ENCODE results near the gene CENPN.

Gene CENPN

DNA sequence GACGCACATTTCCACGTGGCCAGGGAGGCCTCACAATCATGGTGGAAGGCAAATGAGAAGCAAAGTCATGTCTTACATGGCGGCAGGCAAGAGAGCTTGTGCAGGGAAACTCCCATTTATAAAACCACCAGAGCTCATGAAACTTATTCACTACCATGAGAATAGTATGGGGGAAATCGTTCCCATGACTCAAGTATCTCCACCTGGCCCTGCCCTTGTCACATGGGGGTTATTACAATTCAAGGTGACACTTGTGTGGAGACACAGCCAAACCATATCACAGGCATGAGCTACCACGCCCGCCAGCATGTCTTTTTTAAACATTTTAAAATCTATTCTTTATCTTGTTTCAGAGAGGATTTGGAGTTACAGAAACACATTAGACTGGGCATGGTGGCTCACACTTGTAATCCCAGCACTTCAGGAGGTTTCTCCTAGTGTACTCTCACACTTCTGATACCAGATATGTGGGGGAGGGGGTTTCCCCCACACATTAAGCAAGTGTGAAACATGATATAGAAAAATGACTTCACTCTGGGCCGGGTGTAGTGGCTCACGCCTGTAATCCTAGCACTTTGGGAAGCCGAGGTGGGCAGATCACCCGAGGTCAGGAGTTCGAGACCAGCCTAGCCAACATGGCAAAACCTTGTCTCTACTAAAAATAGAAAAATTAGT, 23.1 kb downstream of the CENPN start:
- DNase-seq (ENCODE audit: low spot score) = no peak

DNA sequence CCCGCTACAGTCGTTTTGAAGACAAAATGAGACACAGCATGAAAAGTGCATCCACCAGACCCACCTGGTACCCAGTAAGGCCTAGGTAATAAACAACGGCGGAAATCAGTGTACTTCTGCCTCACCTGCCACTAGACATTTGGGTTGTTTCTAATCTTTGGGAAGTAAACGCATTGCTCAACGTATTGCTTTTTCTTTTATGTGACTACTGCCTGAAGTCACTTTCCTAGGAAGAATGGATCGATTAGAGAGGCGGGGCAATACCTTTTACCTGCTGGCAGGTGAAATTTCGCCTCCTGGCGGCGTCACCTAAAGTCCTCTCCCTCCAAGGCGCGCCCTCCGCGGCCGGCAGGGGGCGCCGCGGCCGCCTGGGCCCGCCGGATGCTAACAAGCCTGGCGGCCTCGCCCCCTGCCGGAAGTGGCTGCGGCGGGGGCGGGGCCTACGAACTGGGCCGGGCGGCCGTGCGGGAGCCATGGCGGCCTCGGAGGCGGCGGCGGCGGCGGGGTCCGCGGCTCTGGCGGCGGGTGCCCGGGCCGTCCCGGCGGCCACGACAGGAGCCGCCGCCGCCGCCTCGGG, 28.5 kb downstream of the CENPN start, which contains the start of gene ATMIN:
Gene ATMIN (plus strand): TSS at position 445 of the 577 bp plus-strand sequence. CDS start 29 bp downstream, at position 474.
- DNase-seq (ENCODE audit: low spot score) = peak; percentile 85

DNA sequence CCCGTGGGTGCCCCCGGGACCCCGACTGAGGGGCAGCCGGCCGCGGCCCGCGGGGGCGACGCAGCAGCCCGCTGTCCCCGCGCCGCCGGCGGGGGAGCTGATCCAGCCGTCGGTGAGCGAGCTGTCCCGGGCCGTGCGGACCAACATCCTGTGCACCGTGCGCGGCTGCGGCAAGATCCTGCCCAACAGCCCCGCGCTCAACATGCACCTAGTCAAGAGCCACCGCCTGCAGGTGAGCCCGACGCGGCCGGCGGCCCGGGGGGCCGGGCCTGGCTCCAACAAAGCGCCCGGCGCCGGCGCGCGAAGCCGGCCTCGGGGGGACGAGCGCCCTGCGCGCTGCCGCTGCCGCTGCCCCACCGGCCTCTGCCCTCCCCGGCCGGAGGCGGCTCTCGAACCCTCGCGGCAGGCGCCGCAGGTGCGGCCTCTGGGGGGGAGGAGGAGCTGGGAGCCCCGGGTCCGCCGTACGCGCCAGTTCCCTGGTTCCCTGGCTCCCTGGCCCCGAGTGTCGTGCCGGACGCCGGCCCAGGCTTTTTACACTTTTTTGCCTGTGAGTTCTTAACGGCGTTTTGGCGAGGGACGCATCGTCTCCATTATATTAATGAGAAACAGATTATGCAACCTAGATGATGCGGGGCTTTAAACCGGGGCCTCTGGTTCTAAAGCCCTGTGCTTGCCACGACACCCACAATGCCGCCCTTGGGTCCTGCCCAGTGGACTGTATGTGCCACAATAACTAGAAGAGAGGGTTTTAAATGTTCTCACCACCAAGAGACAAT, 29.1 kb downstream of the CENPN start:
- DNase-seq (ENCODE audit: low spot score) = peak; percentile 65

DNA sequence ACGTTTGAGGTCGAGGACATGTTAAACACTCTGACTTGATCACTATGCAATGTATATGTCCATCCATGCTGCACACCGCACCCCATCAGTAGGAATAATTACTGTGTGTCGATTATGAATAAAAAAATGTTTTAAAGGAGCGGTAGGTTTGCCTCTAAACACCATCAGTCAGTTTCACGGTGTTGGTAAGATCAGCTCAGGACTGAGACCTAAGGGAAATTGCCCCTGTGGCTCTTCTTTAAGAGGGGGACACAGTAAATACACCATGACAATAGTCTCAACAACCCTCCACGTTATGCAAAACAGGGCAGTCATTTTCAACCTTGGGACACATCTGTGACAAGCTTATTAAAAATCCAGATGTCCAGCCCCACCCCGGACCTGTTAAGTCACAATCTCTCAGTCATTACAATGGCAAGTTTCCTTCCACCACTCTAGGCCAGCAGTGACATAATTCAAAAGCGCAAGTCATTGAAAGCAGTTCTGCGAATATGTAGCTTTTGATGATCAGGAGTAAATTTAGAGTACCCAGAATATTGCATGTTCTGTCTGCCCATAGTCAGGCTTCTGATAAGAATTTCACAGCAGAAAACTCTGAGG, 29.8 kb downstream of the CENPN start:
- DNase-seq (ENCODE audit: low spot score) = no peak

DNA sequence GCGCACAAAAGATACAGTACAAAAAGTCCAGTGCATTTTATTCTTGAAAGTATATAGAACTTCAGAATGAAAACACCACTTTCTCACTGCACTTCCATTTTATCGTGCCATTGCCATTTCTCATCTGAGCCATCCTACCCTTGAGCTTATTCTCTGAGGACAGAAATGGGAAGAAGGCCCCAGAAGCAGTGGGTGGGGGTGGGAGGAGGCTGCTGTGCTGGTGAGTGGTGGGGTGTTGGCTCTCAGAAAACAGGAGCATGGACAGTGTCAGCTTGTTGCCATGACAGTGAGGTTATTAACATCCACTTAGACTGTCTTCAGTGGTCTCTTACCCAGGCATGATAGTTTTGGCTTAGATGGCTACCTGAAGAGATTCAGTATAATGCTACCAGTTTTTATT, 33.1 kb downstream of the CENPN start:
- no peak for DNase-seq (ENCODE audit: low spot score)

DNA sequence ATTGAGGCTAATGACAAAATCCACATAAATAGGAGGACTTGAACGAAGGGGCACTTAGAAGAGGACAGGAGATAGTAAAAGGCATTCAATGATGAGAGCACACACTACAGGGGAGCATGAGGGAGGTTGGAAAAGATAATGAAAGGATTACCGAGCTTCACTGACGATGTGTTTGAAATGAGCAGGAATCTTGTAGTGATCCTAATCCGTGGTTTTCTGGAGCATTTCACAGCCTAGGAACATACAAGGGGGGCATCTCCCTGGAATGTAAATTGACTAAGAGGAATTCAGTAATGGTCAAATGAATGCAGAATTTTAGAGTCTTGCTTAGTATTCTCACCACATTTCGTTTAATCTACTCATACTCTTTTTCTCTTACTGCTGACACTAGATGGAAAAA, 33.8 kb downstream of the CENPN start:
- no peak for DNase-seq (ENCODE audit: low spot score)

DNA sequence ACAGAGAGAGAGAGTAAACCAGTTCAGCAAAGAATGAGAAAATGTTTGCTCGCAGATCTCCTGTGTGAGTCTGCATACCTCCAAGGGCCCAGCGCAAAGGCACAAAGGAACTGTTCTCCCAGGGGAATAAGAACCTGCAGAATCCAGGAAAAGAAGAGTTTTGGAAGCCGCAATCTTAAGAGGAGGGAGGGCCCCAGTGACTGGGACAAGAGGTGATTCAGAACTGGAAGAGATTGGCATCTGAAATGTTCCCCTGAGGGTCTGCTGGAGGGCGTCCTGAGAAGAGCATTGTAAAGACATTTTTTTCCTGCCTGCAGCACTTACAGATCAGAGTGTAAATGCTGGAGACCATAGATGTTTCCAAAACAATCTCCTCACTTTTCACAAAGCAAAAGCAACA, 34.7 kb downstream of the CENPN start:
- no peak for DNase-seq (ENCODE audit: low spot score)

DNA sequence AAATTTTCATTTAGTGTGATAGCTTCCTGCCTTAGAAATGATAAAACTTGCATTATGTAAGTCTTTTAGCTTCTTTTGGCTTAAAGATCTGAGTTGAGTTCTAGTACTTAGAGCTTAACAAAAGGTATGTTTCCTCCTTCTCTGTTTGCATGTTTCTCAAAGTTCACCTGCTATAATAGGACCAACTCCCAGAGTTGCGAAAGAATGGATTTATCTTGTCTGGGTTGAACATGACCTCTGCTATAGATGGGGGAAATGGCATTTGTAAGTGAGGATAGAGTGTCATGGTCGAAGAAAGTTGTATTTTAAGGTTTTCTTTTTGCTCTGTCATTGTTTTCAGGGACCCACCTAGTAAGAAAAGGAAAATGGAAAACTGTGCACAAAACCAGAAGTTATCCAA, 35.8 kb downstream of the CENPN start:
- DNase-seq (ENCODE audit: low spot score) = no peak

DNA sequence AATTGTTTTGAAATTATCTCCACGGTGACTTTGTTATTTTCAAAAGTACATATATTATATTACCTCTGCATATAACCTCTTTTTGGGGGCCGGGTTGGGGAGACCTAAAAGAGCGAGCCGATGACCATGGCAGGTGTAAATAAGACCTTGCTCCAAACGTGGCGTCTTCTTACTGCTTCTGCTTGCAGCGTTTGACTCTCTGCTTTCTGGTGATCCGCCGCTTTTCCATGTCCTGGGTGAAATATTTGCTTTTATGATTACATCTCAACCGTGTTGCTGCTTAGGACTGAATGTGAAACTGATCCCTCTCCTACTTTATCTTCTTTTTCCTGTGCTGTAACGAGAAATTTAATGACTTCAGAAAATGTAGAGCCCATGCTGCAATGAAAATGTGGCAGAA, 46.7 kb downstream of the CENPN start:
- no peak for DNase-seq (ENCODE audit: low spot score)

DNA sequence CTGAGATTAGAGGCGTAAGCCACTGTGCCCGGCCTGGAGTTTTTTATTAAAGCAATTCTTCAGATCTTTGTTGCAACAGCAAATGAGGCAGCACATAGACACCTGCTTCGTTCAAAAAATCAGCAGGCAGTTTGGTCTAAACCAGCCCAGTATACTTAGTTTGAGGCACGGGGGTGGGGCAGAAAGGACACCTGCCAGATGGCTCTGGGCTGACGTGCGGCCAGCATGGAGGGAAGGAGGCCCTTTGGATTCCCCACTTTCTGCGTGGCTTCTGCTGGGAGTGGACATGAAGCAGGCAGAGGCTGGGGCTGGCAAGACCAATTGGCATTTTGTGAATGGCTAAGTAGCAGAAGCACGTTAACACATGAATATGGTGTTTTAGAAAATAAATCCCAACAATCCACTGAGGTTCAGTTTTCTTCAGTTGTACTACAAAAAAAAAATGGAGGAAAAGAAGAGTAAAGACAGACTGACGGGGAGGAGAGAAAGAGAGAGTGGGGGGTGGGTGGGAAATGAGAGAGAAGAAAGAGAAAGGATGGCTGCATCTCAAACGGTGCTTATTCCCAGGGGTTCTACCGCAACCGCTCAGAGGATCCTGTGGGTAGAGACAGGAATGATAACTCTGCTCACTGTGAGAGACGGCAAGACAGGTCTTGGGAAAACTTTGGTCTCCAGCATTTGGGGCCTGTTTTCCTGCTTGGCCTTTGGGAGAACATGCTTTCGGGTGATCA, 53.7 kb downstream of the CENPN start:
- DNase-seq (ENCODE audit: low spot score) = no peak

DNA sequence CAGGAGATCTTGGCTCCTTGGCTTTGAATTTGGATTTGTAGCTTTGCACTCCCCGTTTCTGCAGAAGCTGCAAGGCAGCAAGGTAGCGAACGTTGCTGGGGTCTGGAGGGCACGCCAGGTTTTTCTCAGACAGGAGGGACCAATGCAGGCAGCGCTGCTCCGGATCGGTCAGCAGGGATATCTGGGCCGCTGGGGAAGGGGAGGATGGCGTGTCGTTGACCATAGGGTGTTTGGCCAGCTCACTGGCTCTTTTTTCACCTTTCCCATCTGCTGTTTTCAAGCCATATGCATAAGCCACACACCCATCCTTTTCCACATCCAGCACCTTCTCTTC, 54.3 kb downstream of the CENPN start:
- no peak for DNase-seq (ENCODE audit: low spot score)

DNA sequence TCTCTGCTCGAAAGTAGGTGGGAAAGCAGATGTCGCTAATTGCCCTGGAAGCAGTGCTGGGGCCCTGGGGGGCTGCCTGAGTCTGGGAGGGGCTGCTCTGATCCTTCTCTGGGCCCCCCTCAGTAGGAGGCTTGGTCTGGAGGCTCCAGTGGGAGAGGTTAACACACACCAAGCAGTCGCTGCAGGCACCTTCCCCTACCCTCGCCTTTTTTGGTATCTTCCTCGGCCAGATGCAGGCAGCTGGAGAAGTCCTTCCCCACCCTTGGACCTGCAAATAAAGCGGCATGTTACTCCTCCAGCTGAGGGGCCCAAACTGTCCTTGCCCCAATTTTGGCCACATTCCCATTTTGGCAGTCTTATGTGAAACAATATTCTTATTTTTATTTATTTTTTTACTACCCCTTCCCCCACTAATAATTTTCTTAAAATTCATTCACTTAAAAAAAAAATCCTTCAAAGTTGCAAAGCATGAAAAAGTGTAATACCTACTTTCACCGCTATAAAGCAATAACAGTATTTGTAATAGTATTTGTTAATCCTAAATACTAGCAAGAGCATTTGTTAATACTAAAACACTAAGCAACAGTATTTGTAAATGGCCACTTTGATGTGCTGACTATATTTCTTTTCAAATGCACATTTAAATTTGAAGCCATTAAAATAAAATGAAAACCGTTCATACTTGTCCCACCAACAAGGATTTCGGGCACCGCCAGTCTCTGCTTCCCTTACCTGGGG, 55.0 kb downstream of the CENPN start:
- DNase-seq (ENCODE audit: low spot score) = no peak

DNA sequence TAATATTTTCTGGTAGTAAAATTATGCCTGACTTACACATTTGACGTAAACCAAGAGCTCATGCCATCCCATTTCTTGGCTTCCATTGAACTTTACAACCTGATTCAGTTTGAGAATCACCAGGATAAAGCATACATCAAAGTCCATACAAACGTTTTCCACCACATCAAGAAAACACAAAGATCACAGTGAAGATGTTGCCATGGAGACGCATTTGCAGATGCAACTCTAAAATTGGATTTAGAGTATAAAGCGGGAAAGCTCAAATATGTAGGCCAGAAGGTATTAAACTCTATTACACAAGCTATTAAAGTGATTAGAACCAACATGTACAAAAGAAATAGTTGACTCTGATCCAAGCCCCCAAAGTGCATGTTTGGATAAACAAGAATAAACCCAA, 59.7 kb downstream of the CENPN start:
- no peak for DNase-seq (ENCODE audit: low spot score)

DNA sequence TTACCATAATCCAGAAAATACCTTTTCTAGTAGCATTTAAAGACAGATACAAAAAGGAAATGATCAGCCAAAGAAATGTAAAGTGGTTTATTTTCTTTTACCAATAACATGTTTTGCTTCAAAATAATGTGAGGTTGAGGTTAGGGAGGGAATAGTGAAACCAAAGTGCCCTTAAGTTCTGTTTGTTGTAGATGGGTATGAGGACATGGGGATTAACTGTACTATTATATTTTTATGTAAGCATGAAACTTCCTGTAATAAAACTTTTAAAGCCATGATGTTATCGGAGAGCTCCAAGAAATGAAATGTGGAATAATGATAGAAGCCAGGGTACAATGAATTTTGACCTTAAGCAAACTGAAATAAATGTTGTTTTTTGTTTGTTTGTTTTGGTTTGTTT, 60.2 kb downstream of the CENPN start:
- no peak for DNase-seq (ENCODE audit: low spot score)

DNA sequence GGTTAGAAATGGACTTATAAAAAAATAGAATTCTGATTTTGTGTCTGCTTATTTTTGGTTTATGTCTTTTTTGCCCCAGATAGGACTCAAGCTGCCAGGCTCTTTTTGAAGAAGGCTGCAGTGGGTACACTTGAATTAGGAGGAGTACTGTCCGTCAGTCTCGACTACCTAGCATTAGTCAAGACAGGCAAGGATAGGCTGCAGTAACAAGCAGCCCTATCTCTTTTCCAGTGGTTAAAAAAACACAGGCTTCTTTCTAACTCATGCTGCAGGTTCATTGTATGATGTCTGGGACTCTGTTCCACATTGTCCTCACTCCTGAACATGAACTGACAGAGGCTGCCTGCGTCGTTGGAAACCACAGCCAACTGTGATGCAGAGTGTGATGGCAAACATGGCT, 62.0 kb downstream of the CENPN start:
- no peak for DNase-seq (ENCODE audit: low spot score)

DNA sequence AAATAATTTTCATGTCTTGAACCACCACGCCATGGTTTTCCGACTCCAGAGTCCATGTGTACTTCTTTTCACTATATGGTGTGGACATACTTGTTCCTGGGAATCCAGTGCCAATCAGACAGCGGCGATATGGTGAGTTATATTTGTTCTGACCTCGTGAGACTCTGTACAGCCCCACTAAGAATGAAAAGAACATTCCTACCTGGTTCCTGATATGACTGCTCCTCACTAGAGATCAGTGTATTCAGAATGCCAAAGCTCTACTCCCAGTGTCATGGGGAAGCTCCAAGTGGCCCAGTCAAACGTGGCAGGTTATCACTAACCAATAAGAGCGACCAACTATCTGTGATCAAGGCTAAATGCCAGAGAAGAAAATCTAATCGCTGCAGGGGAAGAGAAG, 64.0 kb downstream of the CENPN start:
- DNase-seq (ENCODE audit: low spot score) = no peak

DNA sequence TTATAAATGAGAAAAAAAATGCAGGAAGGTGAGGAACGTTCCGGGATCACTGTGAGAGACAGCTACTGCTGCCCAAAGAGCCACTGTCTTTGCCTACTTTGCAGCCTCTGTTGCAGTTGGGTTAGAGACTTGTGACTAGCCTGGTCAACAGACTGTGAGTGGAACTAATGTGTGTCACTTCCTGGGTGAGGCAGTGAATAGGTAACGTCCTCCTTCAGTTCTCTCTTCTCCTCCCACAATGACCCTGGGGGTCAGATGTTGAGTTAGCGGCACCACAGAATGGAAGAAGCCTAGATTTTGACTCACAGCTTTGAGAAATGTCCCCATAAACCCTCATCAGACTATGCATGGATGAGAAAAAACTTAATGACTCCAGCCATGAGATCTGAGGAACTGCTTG, 64.8 kb downstream of the CENPN start:
- peak; percentile 28 for DNase-seq (ENCODE audit: low spot score)

DNA sequence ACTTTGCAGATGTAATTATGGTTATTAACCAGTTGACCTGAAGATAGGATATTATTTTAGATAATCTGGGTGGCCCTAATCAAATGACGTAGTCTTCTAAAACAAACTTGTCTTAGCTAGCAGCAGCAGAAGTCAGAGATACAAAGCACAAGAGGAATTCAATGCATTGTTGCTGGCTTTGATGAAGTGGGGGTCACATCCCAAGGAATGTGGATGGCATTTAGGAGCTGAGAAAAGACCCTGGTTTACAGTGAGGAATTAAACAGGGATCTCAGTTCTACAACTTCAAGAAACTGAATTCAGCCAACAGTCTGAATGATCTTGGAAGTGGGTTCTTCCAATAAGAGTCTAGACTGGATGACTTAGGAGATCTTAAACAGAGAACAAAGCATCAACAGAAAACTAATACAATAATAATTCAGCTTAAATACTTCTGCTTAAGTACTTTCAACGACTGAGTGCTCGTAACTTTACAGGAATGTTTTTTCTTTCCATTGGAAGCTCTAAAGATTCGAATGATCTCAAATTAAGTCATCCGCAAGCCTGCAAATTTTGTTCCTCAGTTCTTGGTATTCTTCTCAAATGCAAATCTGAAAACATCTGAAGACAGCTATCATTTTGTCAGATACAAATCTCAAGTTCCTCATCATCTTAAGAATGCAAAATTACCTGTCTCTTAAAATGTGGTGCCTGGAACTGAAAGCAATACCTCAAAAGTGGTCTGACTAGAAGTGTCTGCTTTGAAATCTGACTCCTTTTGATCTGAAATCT, 66.7 kb downstream of the CENPN start:
- DNase-seq (ENCODE audit: low spot score) = no peak

DNA sequence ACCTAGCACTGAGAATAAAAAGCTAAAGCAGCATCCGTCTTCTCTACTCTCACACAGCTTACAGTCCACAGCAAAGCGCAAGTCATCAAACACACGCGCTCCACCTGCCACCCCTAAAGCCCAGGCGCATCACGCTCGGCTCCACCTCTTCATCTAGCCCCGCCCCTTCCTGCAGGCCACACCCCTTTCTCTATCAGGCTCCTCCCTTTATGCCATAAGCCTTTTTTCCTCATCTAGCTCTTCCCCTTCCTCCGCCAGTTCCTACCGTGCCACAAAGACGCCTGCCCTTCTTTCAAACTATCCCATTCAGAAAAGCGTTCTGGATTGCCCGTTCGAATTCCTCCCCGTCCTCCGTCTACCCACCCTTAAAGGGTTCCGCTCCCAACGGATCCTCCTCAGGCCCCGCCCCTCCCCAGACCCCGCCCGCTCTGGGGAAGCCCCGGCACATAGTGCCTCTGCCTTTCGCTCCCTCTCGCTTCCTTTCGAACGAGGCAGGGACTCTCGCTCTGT, 69.6 kb downstream of the CENPN start:
- peak; percentile 71 for DNase-seq (ENCODE audit: low spot score)

DNA sequence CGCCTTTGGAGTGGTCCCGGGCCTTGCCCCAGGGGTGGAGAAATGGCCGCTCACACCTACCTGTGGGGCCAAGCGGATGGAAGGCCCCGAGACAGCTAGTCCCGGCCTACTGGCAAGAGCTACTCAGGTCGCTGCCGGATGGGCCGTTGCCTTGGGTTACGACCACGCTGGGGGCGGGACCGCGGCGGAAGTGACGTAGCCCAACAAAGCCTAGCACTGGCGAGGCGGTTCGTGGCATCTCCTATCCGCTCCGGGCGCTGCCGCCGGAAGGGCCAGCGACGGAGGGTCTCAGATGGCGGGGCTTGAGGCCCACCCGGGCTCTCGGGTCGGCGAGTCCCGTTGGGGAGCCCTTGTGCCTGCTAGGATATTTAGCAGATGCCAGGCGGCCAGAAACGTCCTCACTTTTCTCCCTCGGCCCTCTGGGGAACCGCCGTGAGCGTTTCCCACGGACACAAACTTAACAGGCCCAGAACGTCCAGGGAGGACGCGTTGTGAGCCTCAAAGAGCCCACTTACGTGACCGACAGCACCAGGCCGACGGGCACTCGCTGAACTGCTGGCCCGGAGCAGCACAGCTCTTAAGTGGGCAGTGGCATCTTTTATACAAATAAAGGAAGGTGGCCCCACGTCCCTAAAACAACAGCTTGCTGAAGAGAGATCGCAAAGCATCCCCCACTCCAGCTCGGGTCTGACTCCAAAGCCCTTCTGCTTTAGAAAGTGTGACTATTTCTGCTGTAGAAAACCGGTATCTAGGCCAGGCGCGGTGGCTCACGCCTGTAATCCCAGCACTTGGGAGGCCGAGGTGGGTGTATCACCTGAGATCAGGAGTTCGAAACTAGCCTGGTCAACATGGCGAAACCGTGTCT, 70.3 kb downstream of the CENPN start, which contains the start of gene C16orf46:
Gene C16orf46 (minus strand): TSS at position 163 of the 865 bp plus-strand sequence. CDS start 13,283 bp downstream, outside the sequence.
- DNase-seq (ENCODE audit: low spot score) = peak; percentile 93

Measured in HuH-7 (cell line).